ENCODE data around the gene SRGAP1.
"Not testable (repeated sequence)": the region's sequence is repeated elsewhere in the genome, so short reads cannot be mapped to it uniquely, and the experiment has no call there.

Gene SRGAP1

DNA sequence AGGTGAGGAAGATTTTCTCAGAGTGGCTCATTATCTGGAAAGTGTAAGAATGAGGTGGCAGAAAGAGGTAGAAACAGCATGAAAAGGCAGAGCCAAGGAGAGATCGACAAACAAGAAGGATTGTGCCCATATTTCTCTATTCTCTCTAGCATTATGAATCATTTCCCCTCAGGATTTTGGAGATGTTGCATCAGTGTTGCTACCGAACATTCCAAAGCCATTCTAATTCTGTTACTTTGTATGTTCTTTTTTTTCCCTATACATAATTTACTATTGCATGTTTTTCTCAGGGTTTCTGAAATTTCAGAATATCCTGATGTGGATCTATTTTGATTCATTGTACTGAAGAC, 316.2 kb downstream of the SRGAP1 start:
- DNase-seq (ENCODE audit: low read depth, low spot score), result no peak

DNA sequence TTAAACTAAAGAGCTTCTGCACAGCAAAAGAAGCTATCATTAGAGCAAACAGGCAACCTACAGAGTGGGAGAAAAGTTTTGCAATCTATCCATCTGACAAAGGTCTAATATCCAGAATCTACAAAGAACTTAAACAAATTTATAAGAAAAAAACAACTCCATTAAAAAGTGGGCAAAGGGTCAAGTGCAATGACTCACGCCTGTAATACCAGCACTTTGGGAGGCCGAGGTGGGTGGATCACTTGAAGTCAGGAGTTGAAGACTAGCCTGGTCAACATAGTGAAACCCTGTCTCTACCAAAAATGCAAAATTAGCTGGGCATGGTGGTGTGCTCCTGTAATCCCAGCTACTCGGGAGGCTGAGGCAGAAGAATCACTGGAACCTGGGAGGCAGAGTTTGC, 322.1 kb downstream of the SRGAP1 start:
- DNase-seq (ENCODE audit: low read depth, low spot score), result not testable (repeated sequence)

DNA sequence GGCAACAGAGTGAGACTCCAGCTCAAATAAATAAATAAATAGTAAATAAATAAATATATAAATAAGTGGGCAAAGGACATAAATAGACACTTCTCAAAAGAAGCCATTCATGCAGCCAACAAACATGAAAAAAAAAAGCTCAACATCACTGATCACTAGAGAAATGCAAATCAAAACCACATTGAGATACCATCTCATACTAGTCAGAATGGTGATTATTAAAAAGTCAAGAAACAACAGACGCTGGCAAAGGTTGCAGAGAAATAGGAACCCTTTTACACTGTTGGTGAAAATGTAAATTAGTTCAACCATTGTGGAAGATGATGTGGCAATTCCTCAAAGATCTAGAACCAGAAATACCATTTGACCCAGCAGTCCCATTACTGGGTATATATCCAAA, 322.5 kb downstream of the SRGAP1 start:
- not testable (repeated sequence) for DNase-seq (ENCODE audit: low read depth, low spot score)

DNA sequence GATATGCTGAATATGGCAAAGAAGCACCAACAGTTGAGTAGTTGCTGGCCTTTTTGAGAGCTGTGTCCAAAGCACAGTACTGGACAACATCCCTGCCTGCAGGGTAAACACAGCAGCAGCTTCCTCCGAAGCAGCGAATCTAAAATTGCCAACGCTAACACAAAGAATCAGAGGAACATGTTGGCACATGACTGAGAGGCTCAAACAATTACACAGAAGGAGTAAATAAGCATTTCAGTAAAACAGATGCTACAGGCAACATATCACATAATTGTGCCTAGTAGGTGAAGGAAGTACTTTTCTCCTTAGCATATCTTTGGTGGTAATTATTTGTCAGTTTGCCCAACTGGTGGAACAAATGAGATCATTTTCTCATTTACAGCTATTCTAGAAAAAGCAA, 325.5 kb downstream of the SRGAP1 start:
- DNase-seq (ENCODE audit: low read depth, low spot score), result no peak

DNA sequence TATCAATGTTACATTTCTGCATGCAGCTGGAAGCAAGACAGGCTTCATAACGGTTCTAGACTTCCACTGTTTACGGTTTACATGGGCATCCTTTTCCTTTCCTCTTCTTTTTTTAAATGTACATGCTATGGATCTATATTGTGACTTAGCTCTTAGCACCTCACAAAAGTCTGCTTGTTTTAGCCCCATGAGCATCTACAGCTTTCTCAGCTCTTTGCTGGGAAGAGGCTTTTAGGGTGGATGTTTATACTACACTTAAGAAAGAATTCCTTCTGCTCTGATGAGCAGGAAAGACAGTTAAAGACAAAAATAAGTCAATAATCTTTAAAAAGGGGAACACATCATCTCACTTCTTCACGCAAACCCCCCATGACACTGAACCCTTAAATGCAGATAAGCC, 326.2 kb downstream of the SRGAP1 start:
- no peak for DNase-seq (ENCODE audit: low read depth, low spot score)

DNA sequence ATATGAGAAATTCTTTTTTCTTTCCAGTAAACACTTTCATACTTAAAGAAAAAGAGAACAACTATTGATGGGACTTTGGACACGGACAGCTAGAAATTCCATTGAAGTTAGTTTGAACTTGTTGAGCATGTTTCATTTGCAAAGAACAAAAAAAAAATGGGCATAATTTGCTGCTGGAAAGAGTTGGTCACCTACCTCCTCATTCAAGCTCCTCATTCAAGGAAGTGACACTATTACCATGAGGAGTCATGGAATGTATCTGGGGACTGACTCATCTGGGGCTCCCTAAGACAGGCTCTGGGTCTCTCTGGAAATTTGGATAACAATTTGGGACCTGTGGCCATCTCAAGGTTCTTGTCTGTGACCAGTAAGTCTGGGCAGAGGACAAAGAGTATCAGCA, 327.2 kb downstream of the SRGAP1 start:
- DNase-seq (ENCODE audit: low read depth, low spot score), result no peak

DNA sequence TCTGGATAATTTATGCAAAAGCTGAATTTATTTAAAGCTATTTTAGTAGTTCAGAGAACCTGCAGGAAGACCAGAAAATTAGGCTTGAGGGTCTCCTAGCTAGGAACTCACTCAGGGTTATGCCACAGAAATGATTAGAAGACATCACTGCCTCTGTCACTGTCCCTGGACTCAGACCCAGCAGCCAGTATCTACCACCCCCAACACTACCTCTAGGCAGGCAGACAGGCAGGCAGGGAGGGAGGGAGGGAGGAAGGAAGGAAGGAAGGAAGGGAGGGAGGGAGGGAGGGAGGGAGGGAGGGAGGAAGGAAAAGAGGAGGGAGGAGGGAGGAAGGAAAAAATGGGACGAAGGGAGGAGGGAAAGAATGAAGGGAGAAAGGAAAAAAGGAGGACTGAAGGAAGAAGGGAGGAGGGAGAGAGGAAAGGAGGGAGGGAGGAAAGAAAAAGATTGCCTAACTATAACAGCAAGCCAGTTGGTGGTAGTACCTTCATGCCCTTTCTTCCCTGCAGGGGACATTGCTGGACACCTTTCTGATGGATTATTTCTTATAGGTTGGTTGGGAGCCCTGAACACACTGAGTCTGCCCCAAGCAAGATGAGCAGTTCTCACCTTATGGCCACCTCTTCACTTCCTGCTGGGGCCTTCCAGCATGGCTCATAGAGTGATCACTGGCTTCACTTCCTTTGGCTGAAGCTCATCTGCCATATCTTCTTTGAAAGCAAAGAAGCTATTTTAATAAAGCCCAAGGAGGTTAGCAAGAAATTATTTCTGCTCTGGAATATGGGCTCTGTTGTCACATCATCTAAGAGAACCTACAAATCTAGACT, 327.9 kb downstream of the SRGAP1 start:
- DNase-seq (ENCODE audit: low read depth, low spot score), result no peak

DNA sequence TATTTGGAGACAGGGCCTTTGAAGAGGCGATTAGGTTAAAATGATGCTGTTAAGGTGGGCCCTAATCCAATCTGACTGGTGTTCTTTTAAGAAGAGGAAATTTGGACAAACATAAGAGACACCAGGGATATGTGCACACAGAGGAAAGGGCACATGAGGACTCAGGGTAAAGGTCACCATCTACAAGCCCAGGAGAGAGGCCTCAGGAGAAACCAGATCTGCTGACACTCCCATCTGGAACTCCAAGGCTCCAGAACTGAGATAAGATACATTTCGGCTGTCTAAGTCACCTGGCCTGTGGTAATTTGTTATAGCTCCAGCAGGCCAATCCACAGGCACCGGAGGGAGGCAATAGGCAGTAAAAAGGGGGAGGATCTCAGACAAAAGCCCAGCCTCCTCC, 329.0 kb downstream of the SRGAP1 start:
- DNase-seq (ENCODE audit: low read depth, low spot score), result no peak

DNA sequence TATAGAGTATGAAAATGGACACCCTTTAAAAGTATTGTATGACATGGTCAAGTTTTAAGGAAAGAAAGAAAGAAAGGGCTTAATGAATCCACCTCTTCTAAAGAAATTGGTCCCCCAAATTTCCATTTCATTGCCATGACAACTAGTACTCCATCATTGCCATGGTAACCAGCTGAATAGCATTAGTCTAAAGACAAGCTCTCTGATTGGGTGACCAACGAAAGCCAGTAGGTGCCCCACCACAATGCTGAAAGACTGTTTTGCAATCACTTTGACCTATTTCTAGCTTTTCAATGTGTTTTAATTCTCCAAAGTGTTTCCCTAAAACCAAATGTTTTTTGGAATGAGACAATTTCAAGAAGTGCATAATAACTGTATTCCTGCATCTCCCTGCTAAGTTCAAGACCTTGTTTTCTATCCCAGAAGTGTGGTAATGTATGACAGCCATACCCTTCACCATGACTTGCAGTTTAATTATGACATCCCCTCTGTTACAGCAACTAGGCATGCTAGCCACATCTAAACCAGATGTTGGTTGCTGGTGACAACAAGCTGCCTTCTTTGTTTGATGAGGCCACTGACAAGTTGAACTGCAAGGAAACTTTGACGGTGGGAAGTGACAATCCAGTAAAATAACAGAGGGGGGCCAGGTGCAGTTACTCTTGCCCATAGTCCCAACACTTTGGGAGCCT, 330.9 kb downstream of the SRGAP1 start:
- DNase-seq (ENCODE audit: low read depth, low spot score), result no peak

DNA sequence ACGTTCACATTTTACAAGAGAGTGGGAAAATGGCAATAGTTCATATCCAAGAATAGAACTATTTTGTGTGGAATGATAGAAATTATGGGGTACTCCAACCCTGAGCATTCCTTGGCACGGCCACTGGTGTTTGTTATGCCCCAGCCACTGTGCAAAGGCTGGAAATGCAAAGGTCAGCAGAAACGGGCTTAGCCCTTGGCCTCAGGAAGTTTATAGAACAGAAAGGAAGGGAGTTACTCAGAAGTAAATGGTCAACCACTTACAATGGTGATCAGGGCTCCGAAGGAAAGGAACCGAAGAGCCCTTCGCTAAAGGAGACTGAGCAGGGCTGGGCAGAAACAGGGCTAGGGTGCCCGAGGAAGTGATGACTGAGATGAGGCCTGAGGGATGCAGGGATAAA, 332.5 kb downstream of the SRGAP1 start:
- DNase-seq (ENCODE audit: low read depth, low spot score), result no peak

DNA sequence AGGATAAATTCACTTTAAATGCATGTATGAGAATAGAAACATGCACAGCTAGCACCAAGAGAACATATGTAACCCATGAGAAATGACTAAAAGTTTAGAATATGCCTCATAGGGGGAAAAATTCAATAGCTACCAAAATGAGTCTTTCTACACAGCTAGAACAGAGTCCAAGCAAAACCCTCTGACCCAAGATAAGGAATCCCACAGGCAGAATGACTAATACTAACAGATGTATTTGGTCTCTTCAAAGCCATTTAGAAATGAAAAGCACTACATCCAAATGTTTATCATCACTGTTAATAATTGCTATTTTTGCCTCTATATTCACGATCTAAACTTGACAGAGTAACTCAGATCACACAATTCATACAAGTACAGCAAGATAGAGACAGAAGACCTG, 333.6 kb downstream of the SRGAP1 start:
- DNase-seq (ENCODE audit: low read depth, low spot score), result no peak

DNA sequence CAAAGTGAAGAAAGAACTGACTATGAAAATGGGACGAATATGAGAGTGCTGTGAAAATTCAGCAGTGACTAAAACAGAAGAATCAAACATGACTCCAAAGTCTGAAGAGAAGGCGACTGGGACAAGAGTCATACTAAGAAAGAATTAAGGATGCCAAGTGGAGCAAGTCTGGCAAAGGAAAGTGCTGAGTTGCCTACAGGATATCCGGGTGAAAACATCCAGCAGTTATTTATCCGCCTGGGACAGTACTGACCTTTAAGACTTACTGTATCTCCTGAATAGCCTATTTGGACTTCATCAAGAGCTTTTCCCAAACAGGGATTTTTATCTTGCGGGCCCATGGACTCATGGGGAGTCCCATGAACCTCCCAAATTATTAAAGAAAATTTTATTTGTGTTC, 336.5 kb downstream of the SRGAP1 start:
- DNase-seq (ENCODE audit: low read depth, low spot score), result no peak

DNA sequence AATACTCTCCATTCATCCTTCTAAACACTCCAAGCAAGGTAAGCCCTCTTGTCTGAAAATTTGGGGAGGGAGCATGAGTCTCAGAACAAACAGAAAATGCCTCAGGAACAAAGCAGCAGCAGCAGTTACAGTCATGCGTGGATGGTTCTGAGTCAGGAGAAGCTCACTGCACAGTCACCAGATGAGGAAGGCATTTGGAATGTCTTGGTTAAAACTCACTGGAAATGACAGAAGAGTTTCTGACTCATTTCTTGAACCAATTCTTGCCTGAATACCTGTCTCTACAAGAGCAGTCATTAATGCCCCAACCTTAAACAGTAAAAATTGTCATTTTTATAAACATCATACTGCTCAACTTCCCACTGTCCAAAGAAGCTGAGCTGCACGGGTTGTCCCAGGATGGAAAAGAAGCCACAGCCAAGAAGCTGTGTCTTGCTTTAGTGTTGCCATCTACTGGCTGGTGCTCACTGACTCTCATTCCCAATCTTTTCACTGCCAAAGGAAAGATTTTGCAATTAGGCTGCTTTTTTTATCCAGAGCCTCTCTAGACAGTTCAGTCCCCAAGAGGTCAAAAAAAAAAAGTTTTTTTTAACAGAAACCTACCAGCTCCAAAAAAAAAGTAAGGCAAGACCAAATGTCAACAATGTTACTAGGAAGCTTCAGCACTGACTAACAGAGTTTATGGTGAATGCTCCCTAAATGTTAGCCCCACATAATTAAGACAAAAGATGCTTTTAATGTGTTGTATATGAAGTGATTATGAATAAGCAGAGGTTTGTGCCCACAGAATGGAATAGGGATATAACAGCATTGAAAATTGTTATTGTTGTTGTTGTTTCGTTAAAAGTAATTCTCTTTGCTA, 337.2 kb downstream of the SRGAP1 start:
- DNase-seq (ENCODE audit: low read depth, low spot score), result peak; percentile 56

DNA sequence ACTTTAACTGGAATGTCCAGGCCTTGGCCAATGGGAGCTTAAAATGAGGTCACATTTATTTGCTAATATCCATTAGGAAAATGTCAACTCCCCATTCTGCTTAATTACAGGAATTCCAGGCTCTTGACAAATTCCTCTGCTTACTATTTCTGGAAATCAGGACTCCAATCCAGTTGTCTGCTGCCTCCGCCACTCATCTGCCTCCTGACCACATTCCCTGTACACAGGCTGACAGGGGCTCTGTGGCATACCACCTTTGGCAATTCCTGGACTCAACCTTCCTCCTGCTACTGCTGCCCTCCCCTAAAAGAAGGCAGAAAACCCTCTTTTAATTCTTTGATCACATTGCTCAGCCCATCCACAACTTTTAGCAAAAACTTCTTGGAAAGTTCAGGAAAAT, 339.7 kb downstream of the SRGAP1 start:
- no peak for DNase-seq (ENCODE audit: low read depth, low spot score)

DNA sequence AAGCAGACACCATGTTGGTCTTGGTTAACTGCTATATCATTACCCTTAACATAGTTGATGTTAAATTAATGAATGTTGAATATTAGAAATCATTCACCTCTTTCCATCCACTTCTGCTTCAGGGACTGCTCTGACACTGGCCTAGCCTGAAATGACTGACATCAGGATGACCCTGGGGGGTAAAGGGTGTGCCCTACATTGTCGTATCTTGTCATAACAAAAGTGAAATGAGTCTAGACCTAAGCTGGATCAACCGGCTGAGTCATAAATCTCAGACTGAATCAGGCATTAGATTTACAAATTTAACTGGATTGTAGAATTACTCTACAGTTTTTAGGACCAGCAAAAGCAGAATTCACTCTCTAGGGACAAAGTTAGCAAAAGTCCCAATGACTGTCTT, 342.3 kb downstream of the SRGAP1 start:
- DNase-seq (ENCODE audit: low read depth, low spot score), result no peak

DNA sequence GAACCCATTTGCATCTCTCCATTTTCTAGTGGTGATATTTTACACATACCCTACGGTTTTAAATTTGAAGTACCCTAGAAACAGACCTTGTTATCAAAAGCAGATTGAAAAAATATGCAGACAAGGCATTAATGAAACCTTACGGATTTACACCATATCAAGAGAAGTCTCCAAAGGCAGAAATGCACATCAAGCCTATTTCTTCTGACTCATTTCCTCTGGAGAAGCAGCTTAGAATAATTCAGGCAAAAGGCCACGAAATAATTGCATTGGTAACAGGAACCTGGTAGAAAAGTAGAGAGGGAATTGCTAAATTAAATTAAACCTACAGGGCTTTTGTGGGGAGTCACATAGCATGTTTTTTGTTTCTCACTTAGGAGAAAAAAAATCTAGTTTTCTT, 342.9 kb downstream of the SRGAP1 start:
- no peak for DNase-seq (ENCODE audit: low read depth, low spot score)

DNA sequence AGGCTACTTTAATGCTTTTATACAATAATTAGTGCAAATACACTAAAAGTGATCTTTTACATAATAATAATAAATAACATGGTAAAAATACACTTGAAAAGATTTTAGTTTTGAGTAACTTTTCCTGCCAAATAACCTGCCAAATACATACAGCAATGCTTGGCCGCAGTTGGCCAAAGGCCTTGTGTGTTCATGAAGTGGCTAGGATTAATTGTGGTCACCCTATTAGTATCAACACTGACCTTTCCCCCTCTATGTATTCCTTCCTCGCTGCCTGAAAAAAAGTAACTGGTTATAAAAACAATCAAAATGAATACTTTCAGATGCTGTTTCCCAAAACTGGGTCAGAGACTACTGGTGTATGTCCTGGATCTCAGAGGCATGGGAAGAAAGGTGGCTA, 343.3 kb downstream of the SRGAP1 start:
- DNase-seq (ENCODE audit: low read depth, low spot score), result no peak

DNA sequence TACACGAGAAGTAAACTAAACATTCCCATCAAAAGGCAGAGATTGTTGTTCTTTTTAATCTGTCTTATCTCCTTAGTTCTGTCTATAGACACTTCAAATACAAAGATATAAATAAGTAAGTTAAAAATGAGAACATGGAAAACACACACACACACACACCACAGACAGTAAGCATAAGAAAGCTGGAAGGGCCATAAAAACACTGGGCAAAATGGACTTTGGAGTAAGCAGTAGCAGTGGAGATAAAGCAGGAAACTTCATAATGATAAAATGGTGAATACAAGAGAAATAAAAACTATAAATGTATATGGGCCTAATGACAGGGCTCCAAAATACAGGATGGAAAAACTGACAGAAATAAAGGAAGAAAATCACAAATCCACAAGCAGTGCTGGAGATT, 345.0 kb downstream of the SRGAP1 start:
- DNase-seq (ENCODE audit: low read depth, low spot score), result no peak

DNA sequence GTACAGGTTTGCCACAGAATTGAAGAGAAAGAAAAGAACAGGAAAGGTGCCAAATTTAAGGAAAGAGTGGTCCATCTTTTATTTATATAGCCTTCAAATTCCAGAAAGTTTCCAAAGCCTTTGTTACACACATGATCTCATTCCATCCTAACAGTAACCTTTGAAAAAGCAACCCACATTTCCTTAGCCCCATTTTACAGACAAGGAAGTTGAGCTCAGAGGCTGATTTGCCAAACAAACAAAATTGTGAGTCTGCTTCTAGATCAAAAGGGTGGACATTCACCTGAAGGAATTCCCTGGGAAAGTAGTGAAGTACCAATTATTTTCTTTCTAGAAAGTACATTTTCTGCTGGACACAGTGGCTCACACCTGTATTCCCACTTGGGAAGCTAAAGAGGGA, 345.6 kb downstream of the SRGAP1 start:
- no peak for DNase-seq (ENCODE audit: low read depth, low spot score)

DNA sequence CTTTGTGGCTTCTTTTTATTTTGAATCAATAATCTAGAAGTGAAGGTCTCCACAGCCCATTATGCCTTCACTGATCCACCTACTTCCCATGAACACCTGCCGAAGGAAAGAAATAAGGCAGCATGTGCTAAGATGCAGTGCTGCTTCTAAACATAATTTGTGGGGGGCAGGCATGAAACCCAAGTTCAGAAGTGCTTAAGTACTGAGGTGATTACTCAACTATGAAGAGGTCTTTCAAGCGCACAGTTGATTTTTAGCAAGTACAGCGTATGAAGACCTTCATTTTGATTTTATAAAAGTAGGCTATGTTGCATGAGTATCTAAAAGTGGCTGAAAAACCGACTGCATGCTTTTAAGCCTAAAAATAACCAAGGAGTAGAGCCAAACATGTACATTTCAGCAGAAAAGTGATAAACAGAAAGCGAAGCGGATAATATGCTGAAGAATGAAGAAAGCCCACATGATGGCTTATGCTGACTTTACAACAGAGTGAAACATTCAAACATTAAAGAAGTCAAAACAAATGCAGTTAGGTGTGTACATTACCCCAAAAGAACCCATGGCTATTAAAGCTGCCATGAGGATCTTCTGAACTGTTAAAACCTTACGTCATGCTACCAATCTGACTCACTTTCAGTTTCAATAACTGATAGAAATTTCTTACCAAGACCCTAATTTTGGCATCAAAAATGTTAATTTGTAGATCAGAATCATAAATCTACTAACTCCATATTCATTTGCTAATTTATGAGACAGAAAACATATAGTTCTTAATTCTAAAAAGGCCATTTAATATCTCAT, 348.3 kb downstream of the SRGAP1 start:
- no peak for DNase-seq (ENCODE audit: low read depth, low spot score)

DNA sequence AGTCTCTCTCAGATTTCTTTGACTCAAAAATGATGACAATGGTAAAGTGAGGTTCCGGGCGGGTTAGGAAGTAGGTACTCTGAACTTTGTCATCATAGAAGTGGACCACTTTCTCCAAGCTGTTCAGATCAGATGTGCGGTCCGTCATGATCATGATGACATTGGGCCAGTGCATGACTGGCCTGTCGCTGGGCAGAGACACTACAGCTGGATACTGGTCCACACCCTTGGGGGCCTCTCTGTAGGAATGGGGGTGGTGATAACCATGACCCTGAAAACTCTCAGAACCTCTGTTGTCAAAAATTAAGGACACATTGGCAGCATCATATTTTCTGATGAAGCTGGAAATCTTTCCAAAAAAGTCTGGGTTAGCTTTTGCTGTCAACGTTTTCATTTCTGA, 349.4 kb downstream of the SRGAP1 start:
- DNase-seq (ENCODE audit: low read depth, low spot score), result no peak

Measured in smooth muscle cell of the brain vasculature (primary cell).